ENCODE measurements around the gene PCBD2.

Gene PCBD2

DNA sequence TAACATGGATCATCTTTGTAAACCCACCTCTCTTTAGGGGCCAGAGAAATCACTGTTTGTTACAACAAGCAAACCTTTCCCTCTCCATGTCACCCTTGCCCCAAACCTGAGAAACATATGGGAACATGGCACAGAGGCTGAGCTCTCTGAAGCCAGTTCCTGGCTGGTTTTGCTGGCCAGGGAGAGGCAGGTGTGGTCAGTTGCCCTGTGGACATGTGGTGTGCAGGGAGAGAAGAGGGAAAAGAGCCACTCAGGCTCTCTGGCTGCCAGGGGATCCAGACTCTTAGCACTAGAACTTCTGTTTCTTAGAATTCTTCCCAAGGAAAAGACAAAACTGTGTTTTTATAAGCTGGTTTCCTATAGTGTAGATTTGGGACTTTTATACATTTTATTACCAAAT lies 58.2 kb downstream of the PCBD2 start:
- Histone ChIP-seq H3K36me3 (no peaks in the 10 kb centered on the region), H3K4me3 (ENCODE audit: low read depth, low read length) (no peak overlapping the region), H3K9me3 (no peaks in the 10 kb centered on the region), H3K27me3 (no peaks in the 10 kb centered on the region), H3K4me1 (no peaks in the 10 kb centered on the region)
- no peak for TF ChIP-seq CTCF (IDR thresholded peaks at IDR 0.05; ENCODE audit: low read depth, low read length)
- no peak for DNase-seq

GRCh38 chr5:134964359-134965270 lies 59.7 kb downstream of the PCBD2 start:
- no peak for TF ChIP-seq CTCF (IDR thresholded peaks at IDR 0.05; ENCODE audit: low read depth, low read length)
- Histone ChIP-seq H3K27me3 (no peaks in the 10 kb centered on the region), H3K36me3 (no peaks in the 10 kb centered on the region)

DNA sequence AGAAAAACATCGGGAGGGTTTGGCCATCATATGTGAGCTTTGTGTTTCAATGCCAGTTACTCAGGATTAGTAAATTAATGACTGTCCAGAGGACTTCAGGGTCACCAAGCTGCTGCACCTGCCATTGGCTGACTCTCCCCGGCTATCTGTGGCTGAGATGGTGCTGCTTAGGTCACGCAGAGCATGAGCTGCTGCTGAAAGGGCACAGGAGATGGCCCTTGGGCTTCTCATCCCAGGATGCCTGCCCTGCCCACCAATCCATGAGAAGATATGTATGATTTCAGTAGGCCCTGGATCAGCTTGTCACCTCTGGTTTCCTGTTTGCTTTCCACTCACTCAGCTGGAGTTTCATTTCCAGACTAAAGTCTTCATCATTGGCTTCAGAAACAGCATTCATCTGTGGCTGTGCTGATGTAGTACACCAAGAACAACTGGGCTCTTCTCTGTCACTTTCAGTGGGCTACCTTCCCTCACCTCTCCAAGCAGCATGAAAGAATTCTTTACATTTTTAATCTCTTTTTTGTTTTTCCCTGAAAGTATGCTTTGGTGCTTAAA lies 60.4 kb downstream of the PCBD2 start:
- no peak for DNase-seq
- Histone ChIP-seq H3K9me3 (no peaks in the 10 kb centered on the region), H3K36me3 (no peaks in the 10 kb centered on the region), H3K4me3 (ENCODE audit: low read depth, low read length) (no peak overlapping the region), H3K27me3 (no peaks in the 10 kb centered on the region), H3K4me1 (peaks cover 10% of the 10 kb centered on the region; the same call in 1 of the 2 replicates)
- TF ChIP-seq CTCF (IDR thresholded peaks at IDR 0.05; ENCODE audit: low read depth, low read length), result no peak

More at GRCh38 chr5:134964359-134965270, 59.7 kb downstream of the PCBD2 start:
- DNase-seq, result no peak
- Histone ChIP-seq H3K9me3 (no peaks in the 10 kb centered on the region), H3K4me1 (peaks cover 8% of the 10 kb centered on the region; the same call in 1 of the 2 replicates), H3K4me3 (ENCODE audit: low read depth, low read length) (no peak overlapping the region)

DNA sequence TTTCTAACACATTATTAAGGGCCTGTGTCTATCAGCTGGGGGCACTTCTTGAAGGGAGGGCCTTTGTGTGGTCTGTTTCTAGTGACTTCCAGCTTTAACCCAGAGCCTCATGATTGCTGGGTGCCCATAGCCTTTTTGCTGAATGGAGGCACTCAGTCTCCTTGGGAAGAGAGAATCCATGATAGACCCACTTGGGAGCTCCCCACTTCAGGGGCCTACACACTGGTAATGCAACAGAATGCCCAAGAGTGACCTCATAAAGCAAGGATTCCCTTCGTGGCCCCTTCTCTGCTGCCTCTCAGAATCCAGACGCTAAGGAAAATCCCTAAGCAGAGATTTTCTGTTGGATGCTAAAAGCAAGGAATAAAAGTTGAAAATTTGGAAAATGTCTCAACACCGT lies 62.7 kb downstream of the PCBD2 start, which contains the start of gene CATSPER3:
Gene CATSPER3 (plus strand): TSS at position 301 of the 400 bp plus-strand sequence. CDS start 85 bp downstream, at position 386.
- no peaks in the 10 kb centered on the region for H3K9me3 ChIP-seq
- H3K4me3 ChIP-seq (ENCODE audit: low read depth, low read length), result no peak within 1 kb of the TSS
- no peak for DNase-seq
- H3K4me1 ChIP-seq, result peaks cover 10% of the 10 kb centered on the region; the same call in 1 of the 2 replicates
- no peak for TF ChIP-seq CTCF (IDR thresholded peaks at IDR 0.05; ENCODE audit: low read depth, low read length)
- no peaks in the 10 kb centered on the region for H3K36me3 ChIP-seq
- no peaks in the 10 kb centered on the region for H3K27me3 ChIP-seq

- Histone ChIP-seq H3K4me1 (peaks cover 10% of the 10 kb centered on the region; the same call in 1 of the 2 replicates), H3K27me3 (no peaks in the 10 kb centered on the region), H3K9me3 (no peaks in the 10 kb centered on the region), H3K36me3 (no peaks in the 10 kb centered on the region), H3K4me3 (ENCODE audit: low read depth, low read length) (no peak overlapping the region)
- no peak for DNase-seq
- TF ChIP-seq CTCF (IDR thresholded peaks at IDR 0.05; ENCODE audit: low read depth, low read length), result no peak
These were observed 63.1 kb downstream of the PCBD2 start for GRCh38 chr5:134968055-134968454.

GRCh38 chr5:134969166-134969565 lies 64.2 kb downstream of the PCBD2 start:
- peaks cover 10% of the 10 kb centered on the region; the same call in 1 of the 2 replicates for H3K4me1 ChIP-seq
- H3K27me3 ChIP-seq, result no peaks in the 10 kb centered on the region
- no peak overlapping the region for H3K4me3 ChIP-seq (ENCODE audit: low read depth, low read length)
- TF ChIP-seq CTCF (IDR thresholded peaks at IDR 0.05; ENCODE audit: low read depth, low read length), result no peak
- no peaks in the 10 kb centered on the region for H3K9me3 ChIP-seq
- no peaks in the 10 kb centered on the region for H3K36me3 ChIP-seq
- DNase-seq, result no peak
